IPS-NIHi11 (cell line): ENCODE results near the gene KIAA1958.
"Not testable (repeated sequence)": the region's sequence is repeated elsewhere in the genome, so short reads cannot be mapped to it uniquely, and the experiment has no call there.

Experiments
- DNase-seq: peaks from one replicate; pipeline ENCODE4 v3.0.0; 2012; ENCODE audit warnings: mixed read lengths, low spot score

Gene KIAA1958

DNA sequence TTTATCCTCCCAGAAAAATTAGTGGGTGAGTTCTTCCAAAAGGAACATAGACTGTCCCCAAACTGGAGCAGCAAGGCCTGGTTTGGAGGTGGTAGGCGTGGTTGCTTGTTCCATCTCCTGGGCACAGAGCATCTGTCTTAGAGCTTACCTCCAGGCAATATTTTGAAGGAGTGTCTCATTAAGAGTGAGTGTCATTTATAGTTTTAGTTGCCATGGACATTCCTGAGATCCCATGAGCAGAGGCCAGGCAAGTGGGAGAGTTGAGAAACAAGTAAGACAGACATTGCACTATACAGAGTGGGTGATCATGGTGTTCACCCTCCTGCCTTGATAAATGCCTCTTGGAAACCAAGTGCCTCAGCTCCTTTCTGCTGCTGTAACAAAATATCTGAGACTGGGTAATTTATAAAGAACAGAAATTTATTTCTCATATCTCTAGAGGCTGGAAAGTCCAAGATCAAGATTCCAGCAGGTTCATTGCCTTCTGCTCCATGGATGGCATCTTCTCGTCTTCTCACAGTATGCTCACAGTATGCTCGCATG is 68.5 kb downstream of the KIAA1958 start:
- no peak for DNase-seq

DNA sequence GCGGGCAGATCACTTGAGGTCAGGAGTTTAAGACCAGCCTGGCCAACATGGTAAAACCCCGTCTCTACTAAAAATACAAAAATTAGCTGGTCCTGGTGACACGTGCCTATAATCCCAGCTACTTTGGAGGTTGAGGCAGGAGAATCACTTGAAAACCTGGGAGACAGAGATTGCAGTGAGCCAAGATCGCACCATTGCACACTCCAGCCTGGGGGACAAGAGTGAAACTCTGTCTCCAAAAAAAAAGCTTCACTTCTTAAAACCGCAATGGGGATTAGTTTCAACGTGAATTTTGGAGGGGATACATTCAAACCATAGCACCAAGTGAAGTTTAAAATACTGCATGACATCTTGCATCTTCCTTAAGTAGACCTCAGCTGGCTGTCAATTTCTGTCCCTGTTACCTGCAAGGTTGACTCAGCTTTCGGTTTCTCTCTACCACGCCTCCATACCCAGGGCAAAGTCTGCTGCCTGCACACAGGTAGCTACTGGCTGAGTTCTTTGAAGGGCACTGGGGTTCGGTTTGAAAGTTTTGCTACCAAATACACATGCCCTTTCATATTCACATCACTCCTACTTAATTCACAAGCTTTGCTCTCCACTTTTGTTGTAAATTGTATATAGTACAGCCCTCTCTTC is 69.3 kb downstream of the KIAA1958 start:
- no peak for DNase-seq

DNA sequence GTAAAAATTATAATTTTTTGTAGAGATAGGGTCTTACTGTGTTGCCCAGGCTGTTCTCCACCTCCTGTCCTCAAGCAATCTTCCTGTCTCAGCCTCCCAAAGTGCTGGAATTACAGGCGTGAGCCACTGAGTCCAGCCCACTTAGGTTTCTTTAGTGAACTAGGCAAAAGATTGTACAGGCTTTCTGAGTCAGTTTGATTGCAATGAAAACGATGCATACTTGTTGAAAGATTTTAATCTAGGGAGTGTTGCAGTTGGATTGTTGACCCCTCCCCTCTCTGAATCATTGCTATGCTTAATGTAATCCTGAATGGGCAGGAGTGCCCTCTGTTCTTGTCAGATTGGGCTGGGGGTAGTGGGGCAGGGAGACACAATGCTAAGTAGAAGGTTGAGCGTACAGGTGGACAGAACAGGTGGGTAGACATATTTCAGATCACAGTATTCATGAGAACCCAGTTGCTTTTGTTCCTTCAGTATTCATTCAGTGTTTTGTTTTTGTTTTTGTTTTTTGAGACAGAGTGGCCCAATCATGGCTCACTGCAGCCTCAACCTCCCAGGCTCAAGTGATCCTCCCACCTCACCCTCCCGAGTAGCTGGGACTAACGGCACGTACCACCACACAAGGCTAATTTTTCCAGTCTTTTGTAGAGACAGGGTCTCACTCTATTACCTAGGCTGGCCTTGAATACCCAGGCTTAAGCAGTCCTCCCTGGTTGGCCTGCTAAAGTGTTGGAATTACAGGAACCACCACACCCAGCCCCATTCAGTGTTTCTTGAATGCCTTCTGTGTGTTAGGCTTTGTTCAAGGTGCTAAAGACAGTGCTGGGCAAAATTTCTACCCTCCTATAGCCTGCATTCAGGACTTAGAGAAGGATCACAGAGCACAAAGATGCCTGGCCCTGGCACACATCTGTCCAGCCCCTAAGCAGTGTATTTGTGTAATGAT is 70.1 kb downstream of the KIAA1958 start:
- DNase-seq: no peak

DNA sequence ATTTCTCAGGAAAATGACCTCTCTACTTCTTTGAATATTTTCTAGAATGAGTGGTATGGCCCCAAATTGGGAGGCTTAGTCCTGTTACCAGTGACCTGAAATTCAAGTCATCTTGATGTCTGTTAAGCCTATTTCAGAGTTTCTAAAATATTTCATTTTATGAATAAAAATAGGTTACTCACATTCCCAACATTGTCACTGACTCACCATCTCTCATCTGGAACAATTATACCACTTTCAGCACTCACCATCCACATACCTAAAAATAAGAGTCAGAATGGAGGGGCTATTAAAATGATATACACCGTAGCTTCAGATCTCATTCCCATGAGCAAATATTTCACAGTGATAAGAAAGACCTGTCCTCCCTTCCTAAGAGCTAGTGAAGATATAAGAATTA is 71.8 kb downstream of the KIAA1958 start:
- DNase-seq: no peak

DNA sequence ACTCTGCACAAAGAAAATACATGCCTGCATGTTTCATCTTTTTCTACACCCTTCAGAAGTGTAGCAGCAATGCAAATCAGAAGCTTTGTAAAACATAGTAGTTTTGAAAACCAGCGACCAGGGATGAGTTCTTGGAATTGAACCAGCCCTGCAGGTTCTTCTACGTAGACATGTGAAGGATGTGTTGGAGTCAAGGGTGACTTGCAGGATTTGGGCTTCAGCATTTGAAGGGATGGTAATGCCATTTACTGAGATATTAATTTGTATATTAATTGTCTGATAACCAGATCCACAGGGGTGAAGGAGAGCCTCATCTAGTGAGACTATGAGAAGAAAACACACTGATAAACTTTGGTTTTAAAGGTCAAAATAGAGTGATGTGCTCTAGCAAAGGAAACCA is 72.4 kb downstream of the KIAA1958 start:
- no peak for DNase-seq

DNA sequence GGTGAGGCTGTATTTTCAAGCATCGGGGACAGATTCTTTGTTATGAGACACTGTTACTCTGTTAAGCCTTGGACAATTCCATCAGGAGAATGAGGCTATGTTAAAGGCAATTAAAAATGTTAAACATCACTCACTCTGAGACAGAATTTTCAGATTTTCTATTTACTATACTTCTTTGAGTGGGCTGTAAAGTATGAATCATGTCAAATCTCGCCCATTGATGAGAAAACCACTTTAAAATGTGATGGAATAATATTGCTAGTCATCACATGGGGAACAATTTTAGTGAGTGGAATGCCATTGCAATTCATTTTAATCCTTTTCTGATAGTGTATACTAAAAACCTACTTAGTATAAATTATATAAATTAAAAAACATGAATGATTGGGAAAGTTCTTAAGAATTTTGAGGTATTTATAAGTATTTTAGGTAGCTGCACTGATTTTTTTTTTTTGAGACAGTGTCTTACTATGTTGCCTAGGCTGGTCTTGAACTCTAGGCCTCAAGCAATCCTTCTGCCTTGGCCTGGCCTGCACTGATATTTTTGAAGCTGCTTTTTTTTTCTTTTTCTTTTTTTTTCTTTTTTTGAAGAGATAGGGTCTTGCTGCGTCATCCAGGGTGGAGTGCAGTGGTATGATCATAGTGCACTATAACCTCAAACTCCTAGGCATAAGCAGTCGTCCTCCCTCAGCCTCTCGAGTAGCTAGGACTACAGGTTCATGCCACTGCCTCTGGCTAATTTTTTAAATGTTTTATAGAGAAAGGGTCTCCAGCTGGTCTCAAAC is 73.2 kb downstream of the KIAA1958 start:
- DNase-seq: no peak

DNA sequence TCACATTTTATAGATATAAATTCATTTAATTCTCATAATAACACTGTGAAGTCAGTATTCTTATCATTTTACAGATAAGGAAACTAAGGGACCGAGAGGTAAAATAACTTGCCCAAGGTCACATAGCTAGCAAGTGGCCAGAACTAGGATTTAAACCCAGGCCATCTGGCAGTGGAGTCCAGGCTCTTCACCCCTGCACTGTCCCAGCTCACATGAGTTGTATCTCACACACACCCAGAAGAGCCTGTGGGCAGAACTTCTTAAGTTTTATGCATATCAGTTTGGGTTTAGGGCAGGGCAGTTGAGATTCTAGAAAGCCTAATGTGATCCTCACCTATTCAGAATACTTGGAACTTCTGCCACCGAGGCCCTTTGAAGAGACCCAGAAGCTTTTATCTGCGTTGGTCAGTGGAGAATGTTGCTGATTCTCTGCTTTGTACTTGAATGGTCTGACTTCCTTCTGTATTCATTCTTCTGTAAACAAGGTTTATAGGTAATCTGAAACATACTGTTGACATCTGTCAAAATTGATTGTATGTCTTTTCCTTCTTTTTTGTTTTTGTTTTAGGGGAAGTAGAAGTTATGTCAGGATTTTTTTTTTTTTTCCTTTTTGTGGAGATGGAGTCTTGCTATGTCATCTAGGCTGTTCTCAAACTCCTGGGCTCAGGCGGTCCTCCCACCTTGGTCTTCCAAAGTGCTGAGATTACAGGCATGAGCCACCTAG is 75.8 kb downstream of the KIAA1958 start:
- no peak for DNase-seq

DNA sequence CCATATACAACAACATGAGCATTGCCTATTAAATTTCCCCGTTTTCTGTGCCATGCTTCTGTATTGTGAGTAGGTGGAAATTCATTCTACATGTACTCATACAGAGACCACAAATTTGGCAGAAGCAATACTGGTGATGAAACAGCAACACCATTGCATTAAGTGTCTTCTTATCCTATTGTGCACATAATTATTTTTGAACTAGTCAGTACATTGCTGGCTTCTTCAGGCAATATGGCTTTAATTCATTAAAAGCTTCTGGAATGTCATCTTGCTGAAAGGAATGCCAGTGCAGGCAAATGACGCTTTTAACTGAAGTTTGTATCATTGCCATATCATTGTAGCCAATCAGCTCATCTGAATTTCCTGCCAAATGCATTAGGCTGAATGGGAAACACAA is 82.6 kb downstream of the KIAA1958 start:
- no peak for DNase-seq

DNA sequence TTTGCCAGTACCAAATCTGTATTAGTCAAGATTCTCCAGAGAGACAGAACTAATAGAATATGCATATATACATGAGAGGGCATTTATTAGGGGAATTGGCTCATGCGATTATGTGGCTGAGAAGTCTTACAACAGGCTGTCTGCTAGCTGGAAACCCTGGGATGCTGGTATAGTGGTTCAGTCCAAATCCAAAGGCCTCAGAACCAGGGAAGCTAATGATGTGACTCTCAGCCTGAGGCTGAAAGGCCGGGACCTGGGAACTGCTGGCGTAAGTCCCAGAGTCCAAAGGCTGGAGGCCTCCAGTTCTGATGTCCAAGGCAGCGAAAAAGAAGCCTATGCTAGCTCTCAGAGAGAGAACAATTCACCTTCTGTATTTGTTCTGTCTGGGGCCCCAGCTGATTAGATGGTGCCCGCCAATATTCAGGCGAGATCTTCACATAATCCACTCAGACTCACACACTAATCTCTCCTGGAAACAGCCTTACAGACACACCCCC is 84.1 kb downstream of the KIAA1958 start:
- DNase-seq: no peak

DNA sequence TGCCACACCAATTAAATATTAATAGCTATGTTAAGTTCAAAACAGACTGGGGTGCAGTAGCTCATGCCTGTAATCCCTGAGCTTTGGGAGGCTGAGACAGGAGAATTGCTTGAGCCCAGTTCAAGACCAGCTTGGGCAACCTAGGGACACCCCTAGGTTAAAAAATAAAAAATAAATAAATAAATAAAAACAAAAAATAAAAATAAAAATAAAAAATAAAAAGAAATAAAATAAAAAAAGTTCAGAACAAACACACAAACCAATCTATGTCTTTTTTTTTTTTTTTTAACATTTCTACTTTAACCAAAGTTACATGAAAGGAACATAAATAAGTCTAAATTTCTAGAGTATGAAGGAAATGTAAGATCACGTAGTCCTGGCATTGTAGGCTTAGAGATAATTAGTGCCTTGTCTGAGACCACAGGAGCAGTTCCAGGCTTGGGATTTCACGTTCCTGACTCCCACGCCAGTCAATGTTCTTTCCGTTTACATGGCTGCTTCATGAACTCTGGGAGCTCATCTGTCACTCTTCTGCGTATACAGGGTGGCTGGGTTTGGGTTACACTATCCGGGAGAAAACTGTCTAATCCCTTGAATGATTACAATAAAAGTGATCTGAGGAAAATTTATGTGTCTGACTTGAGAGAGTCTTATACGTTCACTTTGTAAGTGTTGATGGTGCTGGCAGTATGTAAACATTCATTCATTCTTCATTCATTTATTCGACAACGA is 85.2 kb downstream of the KIAA1958 start:
- DNase-seq: no peak

DNA sequence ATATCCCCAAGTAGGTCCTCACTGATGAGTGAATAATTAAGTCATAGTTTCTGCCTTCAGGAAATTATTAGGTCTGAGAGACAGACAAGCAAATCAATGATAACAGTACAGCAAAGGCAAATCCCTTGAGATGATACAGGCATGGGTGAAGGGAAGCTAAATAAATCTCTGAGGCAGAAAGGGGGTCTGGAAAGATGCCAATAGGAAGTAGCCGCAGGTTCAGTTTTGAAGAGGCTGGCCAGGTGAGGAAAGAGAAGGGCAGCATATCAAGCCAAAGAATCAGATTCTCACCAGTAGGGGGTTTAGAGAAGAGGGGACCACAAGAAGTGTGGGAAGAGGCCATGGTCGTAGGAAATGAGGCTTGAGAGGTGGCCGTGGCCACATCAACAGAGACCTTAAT is 85.8 kb downstream of the KIAA1958 start:
- no peak for DNase-seq

DNA sequence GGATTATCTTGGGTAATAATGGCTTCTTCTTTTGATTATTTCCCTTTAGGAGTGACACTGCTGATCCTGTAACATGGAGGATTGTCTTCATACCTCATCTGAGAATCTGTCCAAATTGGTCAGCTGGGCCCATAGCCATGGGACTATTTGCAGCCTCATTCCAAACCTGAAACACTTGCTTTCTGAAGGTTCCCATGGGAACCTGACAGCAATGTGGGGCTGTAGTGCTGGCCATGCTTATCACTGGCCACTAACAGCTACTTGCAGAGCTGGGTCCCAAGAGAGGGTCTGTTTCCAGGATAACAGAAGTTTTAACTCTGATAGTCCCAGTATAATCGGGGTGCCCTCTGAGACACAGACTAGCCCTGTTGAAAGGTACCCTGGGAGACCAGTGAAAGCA is 87.4 kb downstream of the KIAA1958 start:
- no peak for DNase-seq

DNA sequence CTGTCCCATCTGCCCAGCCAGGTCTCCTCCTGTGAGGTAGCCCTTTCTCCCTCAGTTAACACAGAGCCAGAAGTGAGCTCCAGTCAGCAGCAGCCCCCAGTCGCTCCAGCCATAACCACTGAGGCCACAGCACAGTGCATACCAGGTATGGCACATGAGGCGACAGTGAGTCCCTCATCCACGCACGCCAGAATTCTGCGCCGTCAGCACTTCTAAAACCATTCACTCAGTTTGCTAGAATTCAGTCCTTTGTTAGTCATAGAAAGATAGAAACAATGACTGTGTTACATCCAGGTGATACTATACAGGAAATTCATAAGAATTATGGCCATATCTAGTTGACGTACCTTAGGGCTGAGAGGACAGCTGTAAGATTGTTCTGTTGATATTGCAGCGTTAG is 88.5 kb downstream of the KIAA1958 start:
- DNase-seq: no peak

DNA sequence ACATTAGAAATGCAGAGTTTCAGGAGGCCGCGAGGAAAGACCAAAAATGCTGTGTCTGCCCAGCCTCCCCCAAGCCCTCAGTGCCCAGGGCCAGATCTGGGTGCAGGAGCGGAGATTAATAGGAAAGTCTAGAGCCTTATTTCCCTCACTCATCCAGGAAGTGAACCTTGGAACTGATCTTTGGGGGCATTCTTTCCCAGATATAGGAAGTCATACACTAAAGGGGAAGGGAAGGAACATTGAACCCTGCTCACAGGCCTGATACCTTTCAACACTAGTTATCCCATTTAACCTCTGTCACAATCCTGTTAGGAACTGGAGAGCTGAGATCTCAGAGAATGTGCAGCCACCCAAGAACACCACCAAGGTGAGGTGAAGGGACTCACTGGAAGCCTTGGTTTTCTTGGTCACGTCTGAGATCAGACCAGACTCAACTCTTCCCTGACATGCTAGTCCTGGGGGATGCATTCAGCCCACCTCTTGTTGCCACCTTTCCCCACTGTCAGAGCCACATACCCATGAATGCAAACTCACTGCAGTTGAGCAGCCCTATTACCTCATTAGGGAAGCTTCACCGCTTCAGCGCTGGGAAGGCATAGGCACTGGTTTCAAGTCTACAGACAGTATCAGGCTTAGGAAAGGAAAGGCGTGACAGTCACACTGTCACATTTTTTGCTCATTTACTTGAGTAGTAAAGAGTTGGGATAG is 95.0 kb downstream of the KIAA1958 start:
- DNase-seq: no peak

DNA sequence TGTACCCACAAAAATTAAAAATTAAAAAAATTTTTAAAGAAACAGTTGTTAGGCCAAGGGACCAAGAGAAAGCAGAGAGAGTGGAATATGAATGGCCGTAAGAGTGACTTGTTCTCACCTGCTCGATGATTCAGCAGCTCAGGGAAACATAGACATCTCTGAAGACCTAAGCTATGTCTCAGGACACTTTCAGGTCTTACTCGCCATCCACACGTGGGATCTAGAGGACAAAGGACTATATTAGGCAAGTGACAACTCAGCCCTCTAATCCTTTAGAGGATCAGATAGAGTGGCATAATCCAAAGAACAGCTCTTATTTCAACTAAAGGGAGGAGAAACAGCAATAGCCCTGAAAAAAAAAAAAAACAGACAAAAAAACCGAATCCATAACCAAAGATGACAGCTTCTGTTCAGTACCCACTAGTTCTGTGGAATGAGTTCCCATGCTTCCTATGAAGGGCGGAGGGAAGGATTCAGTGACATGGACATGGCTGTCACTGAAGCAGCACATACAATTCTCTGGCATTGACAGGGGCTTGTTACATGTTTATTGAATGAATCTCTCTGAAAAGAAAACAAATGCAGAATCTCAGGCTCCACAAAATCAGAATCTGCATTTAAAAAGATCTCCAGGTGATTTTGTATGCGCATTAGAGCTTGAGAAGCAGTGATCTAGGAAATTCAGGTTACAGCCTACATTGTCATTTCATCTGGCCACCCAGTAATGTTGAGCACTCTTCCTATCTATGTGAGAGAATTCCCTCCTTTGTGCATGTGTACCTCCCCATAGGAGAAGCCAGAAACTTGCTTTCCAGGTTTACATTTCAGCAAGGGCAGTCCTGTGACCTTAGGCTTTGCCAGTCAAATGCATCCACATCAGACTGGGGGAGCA is 96.0 kb downstream of the KIAA1958 start:
- peak; percentile 21 for DNase-seq

DNA sequence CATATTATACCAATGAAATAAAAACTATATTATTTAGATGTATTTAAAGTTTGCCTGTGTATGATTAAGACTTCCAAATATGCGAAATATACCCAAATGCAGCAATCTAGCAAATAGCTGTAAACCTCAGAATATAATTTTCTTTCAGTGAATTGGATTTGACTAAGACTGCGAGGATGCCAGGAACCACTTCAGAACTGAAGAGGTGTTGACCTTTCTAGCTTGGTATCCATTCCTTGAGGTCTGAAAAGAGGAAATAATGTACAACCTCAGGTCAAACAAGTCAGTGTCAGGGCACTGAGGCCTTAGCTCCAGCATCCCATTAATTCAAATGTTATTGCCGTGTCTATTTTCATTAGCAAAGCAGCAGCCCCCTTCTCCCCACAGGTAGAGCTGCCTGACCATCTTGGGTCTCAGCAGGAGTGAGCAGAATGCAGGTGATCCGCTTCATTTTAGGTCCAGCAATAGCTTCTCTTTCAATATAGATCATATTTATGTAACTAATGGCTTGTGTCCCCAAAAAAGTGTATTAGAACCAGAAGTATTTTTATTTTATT is 100.0 kb downstream of the KIAA1958 start:
- no peak for DNase-seq

DNA sequence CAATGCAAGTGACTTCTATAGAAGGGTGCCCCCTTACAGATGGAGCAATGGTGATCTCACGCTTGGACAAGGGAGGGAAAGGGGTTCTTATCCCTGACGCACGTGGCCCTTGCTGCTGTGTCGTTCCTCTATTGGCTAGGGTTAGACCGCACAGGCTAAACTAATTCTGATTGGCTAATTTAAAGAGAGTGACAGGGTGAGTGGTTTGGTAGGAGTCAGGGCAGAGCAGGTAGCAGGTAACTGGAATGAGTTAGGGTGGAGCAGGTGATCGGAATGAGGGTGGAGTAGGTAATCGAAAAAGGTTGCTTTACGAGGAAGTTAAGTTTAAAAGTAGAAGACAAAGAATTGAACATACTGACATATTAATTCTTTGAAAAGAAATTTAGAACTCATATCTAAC is 105.2 kb downstream of the KIAA1958 start:
- DNase-seq: not testable (repeated sequence)

DNA sequence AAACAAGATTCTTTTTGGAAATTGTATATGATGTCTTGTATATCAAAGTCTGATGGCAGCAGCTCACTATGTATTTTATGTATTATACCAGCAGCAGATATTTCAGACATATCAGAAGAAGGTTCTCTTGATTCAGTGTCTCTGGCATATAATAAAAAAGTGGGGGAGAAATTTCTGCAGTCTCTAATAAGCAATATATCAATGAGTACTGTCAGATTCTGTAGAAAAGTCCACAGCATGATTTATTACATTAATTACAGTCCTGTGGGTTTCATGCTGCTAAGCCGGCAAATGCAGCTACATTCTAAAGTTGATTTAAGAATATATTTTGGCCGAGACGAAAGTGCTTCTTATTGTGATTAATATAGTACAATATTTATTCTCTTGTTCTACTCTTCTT is 113.1 kb downstream of the KIAA1958 start:
- DNase-seq: no peak

DNA sequence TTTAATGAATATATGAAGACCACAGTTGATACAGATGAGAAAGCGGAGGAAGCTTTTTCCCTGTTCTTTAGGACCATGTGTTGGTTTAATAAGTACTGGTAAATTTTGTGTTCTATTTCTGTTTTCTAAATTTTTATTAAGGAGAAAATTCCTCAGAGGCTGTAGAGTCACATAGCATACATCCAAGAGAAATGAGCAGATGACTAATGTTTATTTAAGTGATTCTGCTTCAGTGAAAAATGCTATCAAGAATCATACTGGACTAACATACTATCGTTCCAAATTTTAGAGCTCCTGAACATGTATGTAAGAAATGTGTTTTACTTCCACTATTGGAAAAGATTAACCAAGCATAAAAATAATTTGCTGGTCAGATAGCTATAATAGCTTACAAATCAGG is 115.0 kb downstream of the KIAA1958 start:
- DNase-seq: no peak
